Endothelial cell of umbilical vein (primary cell): ENCODE results near the gene PKD1. TPM values are rescaled to one million over a fixed set of nuclear protein-coding genes. Genes with fewer than 3 reads are reported as not detected.

Experiments used
- BruUV-seq: library from RNA; stranded (reverse); fragments of 400-500 nt; replicated peaks from 2 replicates; lab custom pipeline; 2021; lab: Mats Ljungman, UMichigan
- CTCF ChIA-PET: fragments of 300-600, 350-600 bp; sonication (Branson Sonifier 250); formaldehyde crosslinking; loops from one replicate; lab custom pipeline; 2021; ENCODE audit warnings: antibody characterized with exemption, inconsistent platforms; lab: Charles Lee
- POLR2A ChIA-PET: fragments of 300-600, 350-600 bp; sonication (Branson Sonifier 250); formaldehyde crosslinking; loops from one replicate; lab custom pipeline; 2021; ENCODE audit warnings: antibody characterized with exemption, inconsistent platforms; lab: Charles Lee
- DNase-seq: peaks from one replicate; pipeline ENCODE4 v3.0.0-alpha.2; 2011; ENCODE audit warnings: low read depth, low spot score
- FAIRE-seq: peaks from 2 replicates; lab custom pipeline; 2011; peaks lifted over from hg19 to GRCh38; lab: Jason Lieb, UNC
- H2AFZ ChIP-seq: 2 replicates; pipeline ENCODE4 v1.6.0; 2012; ENCODE audit warnings: low read depth, low read length, control low read depth, inconsistent platforms
- H3K27ac ChIP-seq: 2 replicates; pipeline ENCODE4 v1.5.1; 2011; ENCODE audit warnings: low read depth, mild to moderate bottlenecking, control low read depth, low read length, moderate library complexity; ENCODE audit not compliant: insufficient read depth
- H3K27me3 ChIP-seq, 2 experiments: 2 replicates each; pipeline versions ENCODE4 v1.6.0 to v1.6.1; 2011; ENCODE audit warnings: low read length in 2 of 2, mixed read lengths in 1 of 2; ENCODE audit not compliant: control insufficient read depth in 2 of 2, insufficient read depth in 2 of 2
- H3K36me3 ChIP-seq, 2 experiments: 2 replicates in 1 of 2; 3 replicates in 1 of 2; pipeline ENCODE4 v1.5.1; 2011; ENCODE audit warnings: low read length in 2 of 2, mild to moderate bottlenecking in 1 of 2, moderate library complexity in 1 of 2; ENCODE audit not compliant: control insufficient read depth in 2 of 2, insufficient read depth in 2 of 2; ENCODE audit errors: extremely low read depth in 1 of 2
- H3K4me1 ChIP-seq: 3 replicates; pipeline ENCODE4 v1.5.1; 2011; ENCODE audit warnings: mild to moderate bottlenecking, low read length; ENCODE audit not compliant: control insufficient read depth, insufficient read depth; ENCODE audit errors: extremely low read depth
- H3K4me2 ChIP-seq: 2 replicates; pipeline ENCODE4 v1.6.1; 2011; ENCODE audit warnings: low read length, control low read depth, mixed read lengths; ENCODE audit not compliant: insufficient read depth
- H3K4me3 ChIP-seq, 3 experiments: fragments of 200-600 bp in 1 of 3; sonication (generic), shearing (Covaris generic) in 1 of 3; replicated peaks in 1 of 3; 2 replicates each; pipeline ENCODE4 v1.5.1; 2011 to 2016; ENCODE audit warnings: control low read depth in 3 of 3, low read length in 3 of 3, mild to moderate bottlenecking in 2 of 3, inconsistent platforms in 1 of 3, low read depth in 1 of 3, moderate library complexity in 1 of 3; ENCODE audit not compliant: insufficient read depth in 1 of 3
- H3K79me2 ChIP-seq: 2 replicates; pipeline ENCODE4 v1.6.0; 2012; ENCODE audit warnings: low read length, inconsistent platforms; ENCODE audit not compliant: control insufficient read depth, insufficient read depth
- H3K9ac ChIP-seq: replicated peaks from 2 replicates; pipeline ENCODE3; 2011; ENCODE audit warnings: low read length, control low read depth; ENCODE audit not compliant: insufficient read depth; ENCODE audit errors: extremely low read depth
- H3K9me1 ChIP-seq: replicated peaks from 3 replicates; pipeline ENCODE4 v1.6.0; 2011; ENCODE audit warnings: mild to moderate bottlenecking, low read length; ENCODE audit not compliant: control insufficient read depth, insufficient read depth; ENCODE audit errors: extremely low read depth
- H3K9me3 ChIP-seq: replicated peaks from 2 replicates; pipeline ENCODE4 v1.5.1; 2012; ENCODE audit warnings: low read length, inconsistent platforms; ENCODE audit not compliant: control insufficient read depth, insufficient read depth
- H4K20me1 ChIP-seq: replicated peaks from 2 replicates; pipeline ENCODE3; 2011; ENCODE audit warnings: mild to moderate bottlenecking, low read length; ENCODE audit not compliant: control insufficient read depth, insufficient read depth; ENCODE audit errors: extremely low read depth
- CTCF ChIP-seq, 2 donors: IDR thresholded peaks; 1 replicate in 1 of 2; 2 replicates in 1 of 2; pipeline ENCODE4 v1.5.1; 2011; ENCODE audit warnings: low read length in 2 of 2, mild to moderate bottlenecking in 2 of 2, moderate library complexity in 2 of 2, control low read depth in 1 of 2, inconsistent platforms in 1 of 2, low read depth in 1 of 2; ENCODE audit not compliant: insufficient read depth in 1 of 2; ENCODE audit errors: extremely low read depth in 1 of 2
- EZH2 ChIP-seq: IDR thresholded peaks from 2 replicates; pipeline ENCODE4 v1.6.1; 2012; ENCODE audit warnings: borderline replicate concordance, low read depth, mild to moderate bottlenecking, moderate library complexity, low read length, inconsistent platforms; ENCODE audit not compliant: severe bottlenecking
- FOS ChIP-seq: IDR thresholded peaks from 2 replicates; pipeline ENCODE4 v1.6.1; 2011; ENCODE audit warnings: mild to moderate bottlenecking, low read length, moderate library complexity, borderline replicate concordance; ENCODE audit not compliant: insufficient read depth
- JUN ChIP-seq: IDR thresholded peaks from 2 replicates; pipeline ENCODE4 v1.6.1; 2011; ENCODE audit warnings: borderline replicate concordance, low read depth; ENCODE audit not compliant: insufficient read length, insufficient read depth
- MAX ChIP-seq: IDR thresholded peaks from 2 replicates; pipeline ENCODE4 v1.6.1; 2011; ENCODE audit not compliant: insufficient read depth, insufficient read length
- MYC ChIP-seq: IDR thresholded peaks from one replicate; pipeline ENCODE4 v1.6.1; 2011; ENCODE audit warnings: mild to moderate bottlenecking, low read depth, low read length
- POLR2A ChIP-seq: IDR thresholded peaks from 2 replicates; pipeline ENCODE4 v1.6.1; 2012; ENCODE audit warnings: low read depth, mild to moderate bottlenecking, control low read depth, low read length
- POLR2AphosphoS5 ChIP-seq: IDR thresholded peaks from 2 replicates; pipeline ENCODE4 v1.6.1; 2012; ENCODE audit warnings: low read depth, mild to moderate bottlenecking, control low read depth, low read length, moderate library complexity; ENCODE audit not compliant: insufficient read depth
- dilution Hi-C: fragments of 300-500 bp; cut with MboI; formaldehyde crosslinking; loops from one replicate; pipeline ENCODE4 v1.15.0; 2019; ENCODE audit warnings: low sequenced_read_pairs; ENCODE audit not compliant: extremely low pct_ligation_motif_present
- intact Hi-C: fragments of 100-400 bp; cut with micrococcal nuclease; formaldehyde crosslinking; loops from one replicate; pipeline ENCODE4 v1.10.0; 2022
- polyA plus RNA-seq, 4 experiments: library from polyadenylated mRNA; depleted of rRNA in 3 of 4; stranded (reverse) in 3 of 4; unstranded in 1 of 4; fragments of >200 nt; gene quantifications; 2 replicates each; pipeline versions ENCODE4 v1.2.1 to v1.2.3, GENCODE V29; 2011 to 2012; ENCODE audit warnings: missing spikeins in 1 of 4
- total RNA-seq: library from RNA; stranded (reverse); gene quantifications from 2 replicates; pipeline ENCODE4 v1.2.3, GENCODE V29; 2021

The PKD1 gene
- total and polyA plus RNA-seq, 2 donors (not counting 3 experiments of a cell fraction or from before 2014, with no cell fraction given) = 52.5 to 102 TPM

GRCh38 chr16:2162676-2163118 lies 27.0 kb upstream of the PKD1 start:
- H3K9me3 ChIP-seq = no peaks in the 10 kb centered on the region
- ChIA-PET POLR2A (no interaction called here), CTCF (no interaction called here)
- H3K36me3 ChIP-seq = peaks cover 0 to 23% of the 10 kb centered on the region in 2 experiments
- no peaks in the 10 kb centered on the region for H3K27me3 ChIP-seq
- H2AFZ ChIP-seq = no peak overlapping the region
- no peak overlapping the region for H3K4me2 ChIP-seq
- H3K27ac ChIP-seq = no peak overlapping the region
- peaks cover 75% of the 10 kb centered on the region for H3K79me2 ChIP-seq
- H3K9ac ChIP-seq = no peak overlapping the region
- dilution Hi-C loops (loop anchor here (25.0 kb wide), 1 partner anchor 125 kb away; the partner anchor contains the start of genes NHERF2, NTHL1 and TSC2), intact Hi-C loops (no loop called here)
- H3K4me3 ChIP-seq = no peak overlapping the region
- BruUV-seq = no TSS peak
- DNase-seq (no peak), FAIRE-seq (no peak)
- no peaks in the 10 kb centered on the region for H4K20me1 ChIP-seq
- TF ChIP-seq MAX = no peak
- no peak for TF ChIP-seq CTCF (IDR thresholded peaks at IDR 0.05; ENCODE audit: extremely low read depth in 1 of 2, insufficient read depth in 1 of 2, low read depth in 1 of 2, low read length in 2 of 2)
- no peak for TF ChIP-seq JUN
- TF ChIP-seq MYC = no peak
- TF ChIP-seq POLR2AphosphoS5 = no peak
- no peak for TF ChIP-seq POLR2A
- no peak for TF ChIP-seq EZH2
- no peak for TF ChIP-seq FOS
- no peaks in the 10 kb centered on the region for H3K9me1 ChIP-seq
- peaks cover 22% of the 10 kb centered on the region for H3K4me1 ChIP-seq
